ENCODE data around the gene MAP2K5.

- TF ChIP-seq GATA3 (IDR thresholded peaks at IDR 0.05; ENCODE audit: low read depth, low read length) (no peak), GATA2 (IDR thresholded peaks at IDR 0.05; ENCODE audit: low read depth, low read length) (no peak)
These were observed 27.4 kb upstream of the MAP2K5 start for GRCh38 chr15:67515090-67515489.

All from SH-SY5Y (cell line).